NT2/D1 (cell line): ENCODE measurements around the gene TMEM151A.

ENCODE experiments used
- YY1 ChIP-seq: IDR thresholded peaks from 2 replicates; pipeline ENCODE4 v1.6.1; 2011; ENCODE audit not compliant: insufficient read length, insufficient read depth
- ZNF274 ChIP-seq: IDR thresholded peaks from 2 replicates; pipeline ENCODE4 v1.6.1; 2011; ENCODE audit warnings: mild to moderate bottlenecking, low read depth, low read length

- TF ChIP-seq YY1 (no peak), ZNF274 (no peak)
Measured at GRCh38 chr11:66311470-66311964, 19.8 kb downstream of the TMEM151A start.
